AG04450 (cell line): ENCODE results near the gene CERS6. TPM values are rescaled to one million over a fixed set of nuclear protein-coding genes. Genes with fewer than 3 reads are reported as not detected.

Experiments
- CTCF ChIA-PET: fragments of 300-600, 350-600 bp; formaldehyde crosslinking; extraction: SDS; loops from one replicate; lab custom pipeline; 2022; ENCODE audit warnings: antibody characterized with exemption, inconsistent platforms; lab: Charles Lee
- POLR2A ChIA-PET: fragments of 350-600 bp; formaldehyde crosslinking; extraction: SDS; loops from one replicate; lab custom pipeline; 2021; ENCODE audit warnings: antibody characterized with exemption, inconsistent platforms; lab: Yijun Ruan, JAX
- DNase-seq: peaks from one replicate; pipeline ENCODE4 v3.0.0-alpha.2; 2011; ENCODE audit warnings: low read depth, low spot score
- H3K27ac ChIP-seq: one replicate; pipeline ENCODE4 v1.5.1; 2012; ENCODE audit warnings: low read depth, low read length, control low read depth
- H3K27me3 ChIP-seq: one replicate; pipeline ENCODE4 v1.6.0; 2012; ENCODE audit warnings: low read length; ENCODE audit not compliant: control insufficient read depth, insufficient read depth
- H3K4me3 ChIP-seq: 2 replicates; pipeline ENCODE4 v1.5.1; 2011; ENCODE audit warnings: mild to moderate bottlenecking, low read depth, low read length, control low read depth
- H3K9me3 ChIP-seq: 2 replicates; pipeline ENCODE4 v1.5.1; 2012; ENCODE audit warnings: low read length; ENCODE audit not compliant: control insufficient read depth, insufficient read depth
- CTCF ChIP-seq: IDR thresholded peaks from 2 replicates; pipeline ENCODE4 v1.5.1; 2011; ENCODE audit warnings: low read depth, low read length, control low read depth, inconsistent platforms
- polyA plus RNA-seq: library from polyadenylated mRNA; depleted of rRNA; stranded (reverse); fragments of >200 nt; gene quantifications from 2 replicates; pipeline ENCODE4 v1.2.3, GENCODE V29; 2011

Gene CERS6
- polyA plus RNA-seq, 1 experiment: 6.2 TPM

- no peak for DNase-seq
- H3K27ac ChIP-seq: no peak overlapping the region
- no peaks in the 10 kb centered on the region for H3K27me3 ChIP-seq
- H3K4me3 ChIP-seq: no peak overlapping the region
- ChIA-PET CTCF (interaction anchor here (1.2 kb wide), 1 partner anchor 390 kb away, joined by 3 read pairs; no protein-coding TSS in a partner anchor), POLR2A (no interaction called here)
- TF ChIP-seq CTCF: no peak
- no peaks in the 10 kb centered on the region for H3K9me3 ChIP-seq
Observed at GRCh38 chr2:168736649-168737445, 280.8 kb downstream of the CERS6 start.

- ChIA-PET CTCF (interaction anchor here (1.1 to 1.7 kb wide), 3 partner anchors 32 to 391 kb away, joined by 3 read pairs; no protein-coding TSS in a partner anchor), POLR2A (no interaction called here)
- Histone ChIP-seq H3K27me3 (no peaks in the 10 kb centered on the region), H3K9me3 (no peaks in the 10 kb centered on the region), H3K27ac (no peak overlapping the region), H3K4me3 (no peak overlapping the region)
- no peak for TF ChIP-seq CTCF
- DNase-seq: no peak
Observed at GRCh38 chr2:168738062-168738461, 282.0 kb downstream of the CERS6 start.

GRCh38 chr2:168740360-168740759 lies 284.3 kb downstream of the CERS6 start:
- Histone ChIP-seq H3K27me3 (no peaks in the 10 kb centered on the region), H3K9me3 (no peaks in the 10 kb centered on the region), H3K27ac (no peak overlapping the region), H3K4me3 (no peak overlapping the region)
- POLR2A ChIA-PET: no interaction called here
- no peak for DNase-seq
- TF ChIP-seq CTCF: no peak
- CTCF ChIA-PET: interaction anchor here (0.7 kb wide), 1 partner anchor 19 kb away, joined by 4 read pairs; no protein-coding TSS in a partner anchor

- TF ChIP-seq CTCF: no peak
- Histone ChIP-seq H3K4me3 (no peak overlapping the region), H3K27me3 (no peaks in the 10 kb centered on the region), H3K9me3 (no peaks in the 10 kb centered on the region), H3K27ac (no peak overlapping the region)
- ChIA-PET CTCF (interaction anchor here (0.6 to 1.0 kb wide), 4 partner anchors 14 to 417 kb away, joined by 3 to 5 read pairs (median 3); no protein-coding TSS in a partner anchor), POLR2A (no interaction called here)
- DNase-seq: no peak
Observed at GRCh38 chr2:168740788-168741187, 284.7 kb downstream of the CERS6 start.

GRCh38 chr2:168742258-168742932 lies 286.3 kb downstream of the CERS6 start:
- no peaks in the 10 kb centered on the region for H3K27me3 ChIP-seq
- CTCF ChIA-PET: no interaction called here
- no peak overlapping the region for H3K4me3 ChIP-seq
- H3K27ac ChIP-seq: no peak overlapping the region
- TF ChIP-seq CTCF: no peak
- DNase-seq: no peak
- H3K9me3 ChIP-seq: no peaks in the 10 kb centered on the region
- POLR2A ChIA-PET: no interaction called here
